K562 (cell line): Measurements from ENCODE around the gene ITGB6. TPM values are rescaled to one million over a fixed set of nuclear protein-coding genes. Genes with fewer than 3 reads are reported as not detected.

Experiments used
- ATAC-seq: fragments of 200-7000 bp; cut with Tn5 transposase; 3 replicates; pipeline ENCODE4 v1.9.1; 2020; ENCODE audit warnings: moderate library complexity
- BruUV-seq: library from RNA; stranded (reverse); fragments of 400-500 nt; replicated peaks from 2 replicates; lab custom pipeline; 2021; lab: Mats Ljungman, UMichigan
- CTCF ChIA-PET: fragments of 300-600 bp; formaldehyde crosslinking; extraction: SDS; loops from one replicate; lab custom pipeline; 2021; ENCODE audit warnings: low intra/inter-chr PET ratio; lab: Yijun Ruan, JAX
- POLR2A ChIA-PET: fragments of 300-600, 350-650 bp; sonication (Branson Sonifier 250); formaldehyde crosslinking; extraction: SDS; loops from one replicate; lab custom pipeline; 2021; ENCODE audit warnings: antibody characterized with exemption, inconsistent platforms; lab: Yijun Ruan, JAX
- DNase-seq, 4 experiments: peaks; one replicate each; pipeline versions ENCODE4 v3.0.0 to v3.0.0-alpha.2; 2011 to 2018; ENCODE audit warnings: low spot score in 3 of 4, mixed read lengths in 3 of 4; ENCODE audit errors: extremely low read depth in 1 of 4
- FAIRE-seq: peaks from 2 replicates; lab custom pipeline; 2011; peaks lifted over from hg19 to GRCh38; lab: Jason Lieb, UNC
- H2AFZ ChIP-seq: 2 replicates; pipeline ENCODE4 v1.6.0; 2011; ENCODE audit warnings: low read depth, low read length, control low read depth, inconsistent platforms
- H3K27ac ChIP-seq: fragments of 200-600 bp; 3 replicates; pipeline ENCODE4 v1.8.0; 2011; ENCODE audit warnings: low read depth, mild to moderate bottlenecking, control low read depth, inconsistent platforms, low read length, moderate library complexity, mixed read lengths; ENCODE audit errors: extremely low read depth
- H3K27me3 ChIP-seq, 2 experiments: fragments of 300-600 bp in 1 of 2; 2 replicates in 1 of 2; 3 replicates in 1 of 2; pipeline versions ENCODE4 v1.6.0 to v1.8.0; 2011; ENCODE audit warnings: inconsistent platforms in 2 of 2, low read length in 2 of 2, mild to moderate bottlenecking in 1 of 2, mixed read lengths in 1 of 2, moderate library complexity in 1 of 2; ENCODE audit not compliant: control insufficient read depth in 2 of 2, insufficient read depth in 2 of 2
- H3K36me3 ChIP-seq: fragments of 300-600 bp; 3 replicates; pipeline ENCODE4 v1.8.0; 2011; ENCODE audit warnings: mild to moderate bottlenecking, low read length, inconsistent platforms; ENCODE audit not compliant: control insufficient read depth, insufficient read depth
- H3K4me1 ChIP-seq, 2 experiments: fragments of 200-600 bp in 1 of 2; replicated peaks in 1 of 2; 2 replicates in 1 of 2; 3 replicates in 1 of 2; pipeline versions ENCODE4 v1.5.1 to v1.8.0; 2011; ENCODE audit warnings: inconsistent platforms in 2 of 2, low read length in 2 of 2, mild to moderate bottlenecking in 1 of 2, mixed read lengths in 1 of 2, moderate library complexity in 1 of 2; ENCODE audit not compliant: control insufficient read depth in 2 of 2, insufficient read depth in 2 of 2
- H3K4me2 ChIP-seq: 2 replicates; pipeline ENCODE4 v1.6.1; 2011; ENCODE audit warnings: low read length, control low read depth, inconsistent platforms, mixed read lengths; ENCODE audit not compliant: insufficient read depth
- H3K4me3 ChIP-seq: fragments of 200-600 bp; sonication (generic), shearing (Covaris generic); 2 replicates; pipeline ENCODE4 v1.5.1; 2016; ENCODE audit warnings: control low read depth, inconsistent platforms
- H3K79me2 ChIP-seq: fragments of 200-600 bp; 3 replicates; pipeline ENCODE4 v1.8.0; 2011; ENCODE audit warnings: low read length, inconsistent platforms; ENCODE audit not compliant: control insufficient read depth, insufficient read depth
- H3K9ac ChIP-seq, 2 experiments: 2 replicates each; pipeline versions ENCODE4 v1.6.0 to v1.6.1; 2011; ENCODE audit warnings: low read depth in 2 of 2, low read length in 2 of 2, control low read depth in 1 of 2, inconsistent platforms in 1 of 2, mild to moderate bottlenecking in 1 of 2, mixed read lengths in 1 of 2; ENCODE audit not compliant: insufficient read depth in 1 of 2
- H3K9me1 ChIP-seq: one replicate; pipeline ENCODE4 v1.6.0; 2011; ENCODE audit warnings: inconsistent platforms, mild to moderate bottlenecking, low read length, moderate library complexity; ENCODE audit not compliant: control insufficient read depth, insufficient read depth
- H3K9me3 ChIP-seq: replicated peaks from 2 replicates; pipeline ENCODE4 v1.5.1; 2011; ENCODE audit warnings: low read depth, low read length, inconsistent platforms; ENCODE audit not compliant: control insufficient read depth, insufficient read depth
- H4K20me1 ChIP-seq: replicated peaks from 2 replicates; pipeline ENCODE4 v1.6.1; 2011; ENCODE audit warnings: low read length, inconsistent platforms, mixed read lengths; ENCODE audit not compliant: control insufficient read depth, insufficient read depth
- CBX2 ChIP-seq: fragments of 200-600 bp; sonication (generic); IDR thresholded peaks from one replicate; pipeline ENCODE4 v1.6.1; 2012; ENCODE audit warnings: mild to moderate bottlenecking, low read length, inconsistent platforms; ENCODE audit not compliant: insufficient read depth, poor library complexity, severe bottlenecking
- CBX5 ChIP-seq: IDR thresholded peaks from 2 replicates; pipeline ENCODE4 v1.6.1; 2014; ENCODE audit warnings: low read depth, borderline replicate concordance
- FIP1L1 ChIP-seq: fragments of 200-400 bp; formaldehyde crosslinking; IDR thresholded peaks from 2 replicates; pipeline ENCODE4 v1.6.1; 2018; ENCODE audit warnings: mild to moderate bottlenecking, low read depth, low read length; ENCODE audit not compliant: poor library complexity, severe bottlenecking
- HNRNPUL1 ChIP-seq: fragments of 200-400 bp; formaldehyde crosslinking; IDR thresholded peaks from 2 replicates; pipeline ENCODE4 v1.6.1; 2017; ENCODE audit warnings: low read length
- KLF1 ChIP-seq: fragments of 450-650 bp; IDR thresholded peaks from 2 replicates; pipeline ENCODE4 v1.6.1; 2016; ENCODE audit warnings: missing genetic modification characterization, missing compliant biosample characterization
- MNT ChIP-seq, 2 experiments: fragments of 450-650 bp; conservative IDR thresholded peaks; 2 replicates each; pipeline ENCODE4 v1.6.1; 2017; ENCODE audit warnings: mild to moderate bottlenecking in 2 of 2, moderate library complexity in 2 of 2
- MTF1 ChIP-seq: fragments of 250-450 bp; sonication (Bioruptor Pico); IDR thresholded peaks from 2 replicates; pipeline ENCODE4 v1.9.0; 2021; ENCODE audit warnings: moderate library complexity, mild to moderate bottlenecking, inconsistent platforms, borderline replicate concordance
- SMARCA5 ChIP-seq: fragments of 450-650 bp; IDR thresholded peaks from 2 replicates; pipeline ENCODE4 v1.6.1; 2016
- XRCC3 ChIP-seq: fragments of 450-650 bp; IDR thresholded peaks from 2 replicates; pipeline ENCODE4 v1.6.1; 2017; ENCODE audit warnings: mild to moderate bottlenecking, moderate library complexity
- ZC3H4 ChIP-seq: sonication (generic); formaldehyde crosslinking; IDR thresholded peaks from 2 replicates; pipeline ENCODE4 v1.9.0; 2021; ENCODE audit warnings: missing genetic modification reagents, borderline replicate concordance
- WGBS: fragments of 100-300 bp; shearing (Covaris generic); methylation state at CpG from one replicate; pipeline ENCODE4 v1.1.6; 2016; ENCODE audit warnings: low coverage, mixed read lengths; ENCODE audit not compliant: insufficient coverage; ENCODE audit errors: missing lambda C conversion rate; 5-methylcytosine and 5-hydroxymethylcytosine counted together
- in situ Hi-C: fragments of 300-500 bp; cut with MboI; formaldehyde crosslinking; loops from 4 replicates; pipeline ENCODE4 v1.15.0; 2018; ENCODE audit warnings: inconsistent platforms, mixed read lengths
- intact Hi-C: fragments of 100-400 bp; cut with micrococcal nuclease; formaldehyde crosslinking; loops from 2 replicates; pipeline ENCODE4 v1.14.2; 2022
- polyA plus RNA-seq, 8 experiments: library from polyadenylated mRNA; depleted of rRNA in 4 of 8; stranded (reverse) in 5 of 8; unstranded in 3 of 8; fragments of >200 nt; fragmentation: Nextera tagmentation in 2 of 8; fragmentation: Illumina TruSeq in 1 of 8; extraction: Ambion mirVana in 2 of 8; extraction: Trizol in 1 of 8; gene quantifications; 2 replicates each; pipeline versions ENCODE4 v1.2.1 to v1.2.3, GENCODE V29; 2011 to 2014; ENCODE audit warnings: inconsistent platforms in 1 of 8, missing spikeins in 1 of 8
- total RNA-seq, 7 experiments: library from RNA; depleted of rRNA in 6 of 7; stranded (reverse); fragments of >200 nt in 6 of 7; fragmentation: Illumina TruSeq in 2 of 7; extraction: Trizol in 2 of 7; gene quantifications; 2 replicates each; pipeline versions ENCODE4 v1.2.1 to v1.2.3, GENCODE V29; 2011 to 2021; ENCODE audit warnings: low replicate concordance in 1 of 7
- TF ChIP-seq, protein P1 (sequence below): sonication (generic); formaldehyde crosslinking; IDR thresholded peaks from 2 replicates; pipeline ENCODE4 v1.8.0; 2022; ENCODE audit warnings: mild to moderate bottlenecking, missing genetic modification reagents
- TF ChIP-seq, protein P2 (sequence below): sonication (generic); formaldehyde crosslinking; IDR thresholded peaks from 2 replicates; pipeline ENCODE4 v1.4.0; 2020; ENCODE audit warnings: mild to moderate bottlenecking, missing genetic modification reagents

Gene ITGB6
- total and polyA plus RNA-seq, 9 of the 15 experiments (the other 6 are each of a cell fraction or from before 2014, with no cell fraction given): 0.18 TPM; not detected in 8

DNA sequence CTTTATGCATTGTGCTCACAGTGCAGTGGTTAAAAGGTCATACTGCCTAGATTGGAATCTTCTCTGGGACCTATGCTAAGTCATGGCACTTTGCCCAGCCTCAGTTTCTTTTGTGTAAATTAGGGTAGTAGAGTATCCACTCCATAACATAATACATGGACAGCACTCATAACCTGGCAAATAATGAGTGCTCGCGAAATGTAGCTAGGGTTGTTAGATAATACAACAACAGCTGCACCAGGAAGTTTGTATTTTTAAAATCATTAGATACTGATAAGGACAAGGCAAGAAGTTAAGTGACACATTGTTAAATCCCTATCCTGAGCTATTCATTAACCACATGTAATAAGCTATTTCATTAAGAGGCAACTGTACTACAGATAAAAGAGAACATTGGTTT lies 123.8 kb downstream of the ITGB6 start:
- no peaks in the 10 kb centered on the region for H3K36me3 ChIP-seq
- H3K79me2 ChIP-seq: no peaks in the 10 kb centered on the region
- FAIRE-seq (no peak), DNase-seq (no peak), ATAC-seq (no peak)
- TF ChIP-seq SMARCA5 (no peak), MNT (conservative IDR thresholded peaks at IDR 0.05) (no peak), ZC3H4 (CRISPR knock-in tag) (no peak), MTF1 (CRISPR knock-in tag) (no peak), CBX2 (no peak), XRCC3 (no peak), CBX5 (no peak), FIP1L1 (no peak), HNRNPUL1 (no peak), KLF1 (tag) (no peak)
- TF ChIP-seq, protein P1, sequence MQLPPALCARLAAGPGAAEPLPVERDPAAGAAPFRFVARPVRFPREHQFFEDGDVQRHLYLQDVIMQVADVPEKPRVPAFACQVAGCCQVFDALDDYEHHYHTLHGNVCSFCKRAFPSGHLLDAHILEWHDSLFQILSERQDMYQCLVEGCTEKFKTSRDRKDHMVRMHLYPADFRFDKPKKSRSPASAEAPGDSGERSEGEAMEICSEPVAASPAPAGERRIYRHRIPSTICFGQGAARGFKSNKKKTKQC: no peak
- TF ChIP-seq, protein P2, sequence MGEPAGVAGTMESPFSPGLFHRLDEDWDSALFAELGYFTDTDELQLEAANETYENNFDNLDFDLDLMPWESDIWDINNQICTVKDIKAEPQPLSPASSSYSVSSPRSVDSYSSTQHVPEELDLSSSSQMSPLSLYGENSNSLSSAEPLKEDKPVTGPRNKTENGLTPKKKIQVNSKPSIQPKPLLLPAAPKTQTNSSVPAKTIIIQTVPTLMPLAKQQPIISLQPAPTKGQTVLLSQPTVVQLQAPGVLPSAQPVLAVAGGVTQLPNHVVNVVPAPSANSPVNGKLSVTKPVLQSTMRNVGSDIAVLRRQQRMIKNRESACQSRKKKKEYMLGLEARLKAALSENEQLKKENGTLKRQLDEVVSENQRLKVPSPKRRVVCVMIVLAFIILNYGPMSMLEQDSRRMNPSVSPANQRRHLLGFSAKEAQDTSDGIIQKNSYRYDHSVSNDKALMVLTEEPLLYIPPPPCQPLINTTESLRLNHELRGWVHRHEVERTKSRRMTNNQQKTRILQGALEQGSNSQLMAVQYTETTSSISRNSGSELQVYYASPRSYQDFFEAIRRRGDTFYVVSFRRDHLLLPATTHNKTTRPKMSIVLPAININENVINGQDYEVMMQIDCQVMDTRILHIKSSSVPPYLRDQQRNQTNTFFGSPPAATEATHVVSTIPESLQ: no peak
- H3K27me3 ChIP-seq: no peaks in the 10 kb centered on the region
- H3K4me2 ChIP-seq: no peak overlapping the region
- no TSS peak for BruUV-seq
- H4K20me1 ChIP-seq: no peaks in the 10 kb centered on the region
- no peak overlapping the region for H3K27ac ChIP-seq
- in situ Hi-C loops (no loop called here), intact Hi-C loops (no loop called here)
- CTCF ChIA-PET: no interaction called here
- no peak overlapping the region for H3K9ac ChIP-seq
- no peaks in the 10 kb centered on the region for H3K9me3 ChIP-seq
- POLR2A ChIA-PET: interaction anchor here (0.7 kb wide), 2 partner anchors 14 to 301 kb away, joined by 3 read pairs; no protein-coding TSS in a partner anchor
- H3K4me3 ChIP-seq: no peak overlapping the region
- 0% methylated on average over 2 of the region's 2 CpGs for WGBS
- no peaks in the 10 kb centered on the region for H3K4me1 ChIP-seq
- H2AFZ ChIP-seq: no peak overlapping the region
- no peaks in the 10 kb centered on the region for H3K9me1 ChIP-seq
